ENCODE data around the gene RDH11.

DNA sequence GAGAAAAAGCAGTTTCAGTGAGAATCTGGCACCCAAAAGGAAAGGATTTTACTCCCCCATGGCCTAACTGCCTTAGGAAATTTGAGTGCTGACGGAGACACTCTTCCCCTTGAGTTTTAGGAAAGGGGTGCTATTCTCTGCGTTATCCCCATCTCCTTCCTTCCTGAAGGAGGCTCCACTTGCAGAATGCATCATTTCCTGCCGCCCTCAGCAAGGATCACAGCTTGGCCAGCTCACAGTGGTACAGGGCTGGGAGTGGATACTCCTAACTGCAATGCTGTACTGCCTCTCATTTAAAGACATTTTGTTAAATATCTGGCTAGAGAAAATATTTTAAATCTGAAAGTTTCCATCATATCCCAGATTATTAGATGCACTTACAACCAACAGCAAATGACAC is 39.1 kb upstream of the RDH11 start:
- TF ChIP-seq, protein P1, sequence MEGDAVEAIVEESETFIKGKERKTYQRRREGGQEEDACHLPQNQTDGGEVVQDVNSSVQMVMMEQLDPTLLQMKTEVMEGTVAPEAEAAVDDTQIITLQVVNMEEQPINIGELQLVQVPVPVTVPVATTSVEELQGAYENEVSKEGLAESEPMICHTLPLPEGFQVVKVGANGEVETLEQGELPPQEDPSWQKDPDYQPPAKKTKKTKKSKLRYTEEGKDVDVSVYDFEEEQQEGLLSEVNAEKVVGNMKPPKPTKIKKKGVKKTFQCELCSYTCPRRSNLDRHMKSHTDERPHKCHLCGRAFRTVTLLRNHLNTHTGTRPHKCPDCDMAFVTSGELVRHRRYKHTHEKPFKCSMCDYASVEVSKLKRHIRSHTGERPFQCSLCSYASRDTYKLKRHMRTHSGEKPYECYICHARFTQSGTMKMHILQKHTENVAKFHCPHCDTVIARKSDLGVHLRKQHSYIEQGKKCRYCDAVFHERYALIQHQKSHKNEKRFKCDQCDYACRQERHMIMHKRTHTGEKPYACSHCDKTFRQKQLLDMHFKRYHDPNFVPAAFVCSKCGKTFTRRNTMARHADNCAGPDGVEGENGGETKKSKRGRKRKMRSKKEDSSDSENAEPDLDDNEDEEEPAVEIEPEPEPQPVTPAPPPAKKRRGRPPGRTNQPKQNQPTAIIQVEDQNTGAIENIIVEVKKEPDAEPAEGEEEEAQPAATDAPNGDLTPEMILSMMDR (IDR thresholded peaks at IDR 0.05; ENCODE audit: borderline replicate concordance, extremely low read depth, low read length, poor library complexity, severe bottlenecking), result no peak
- TF ChIP-seq EZH2 (IDR thresholded peaks at IDR 0.05; ENCODE audit: borderline replicate concordance, low read depth, low read length, severe bottlenecking), result no peak
